Naive B cell (primary cell): Measurements from ENCODE around the gene CDC7. TPM values are rescaled to one million over a fixed set of nuclear protein-coding genes. Genes with fewer than 3 reads are reported as not detected.
A peak's percentile ranks its signal among the peaks of the same experiment; 100 is the strongest.

ENCODE experiments used
- ATAC-seq, 2 donors: fragments of 150-1000 bp; cut with Tn5 transposase; 2 replicates each; pipeline ENCODE4 v1.10.0; 2021; ENCODE audit warnings: low read depth in 2 of 2, mild to moderate bottlenecking in 2 of 2, moderate library complexity in 2 of 2
- DNase-seq: peaks from one replicate; pipeline ENCODE4 v3.0.0; 2022
- H3K27ac Mint-ChIP-seq, 6 donors: one replicate each; pipeline ENCODE4 v1.8.0; 2020 to 2022; ENCODE audit warnings: mild to moderate bottlenecking in 6 of 6, mixed read lengths in 6 of 6, moderate library complexity in 5 of 6, inconsistent platforms in 2 of 6
- H3K27me3 Mint-ChIP-seq, 3 donors: one replicate each; pipeline ENCODE4 v1.8.0; 2021 to 2022; ENCODE audit warnings: mixed read lengths in 3 of 3, mild to moderate bottlenecking in 1 of 3
- H3K36me3 Mint-ChIP-seq, 2 donors: one replicate each; pipeline ENCODE4 v1.8.0; 2020 to 2022; ENCODE audit warnings: mixed read lengths in 2 of 2, inconsistent platforms in 1 of 2, mild to moderate bottlenecking in 1 of 2
- H3K4me1 Mint-ChIP-seq, 3 donors: one replicate each; pipeline ENCODE4 v1.8.0; 2020 to 2022; ENCODE audit warnings: mixed read lengths in 3 of 3, inconsistent platforms in 1 of 3, mild to moderate bottlenecking in 1 of 3, moderate library complexity in 1 of 3
- H3K4me3 Mint-ChIP-seq, 8 donors: one replicate each; pipeline ENCODE4 v1.8.0; 2020 to 2022; ENCODE audit warnings: mild to moderate bottlenecking in 8 of 8, mixed read lengths in 8 of 8, moderate library complexity in 8 of 8, inconsistent platforms in 2 of 8
- H3K9me3 Mint-ChIP-seq, 7 donors: one replicate each; pipeline ENCODE4 v1.8.0; 2020 to 2022; ENCODE audit warnings: mixed read lengths in 7 of 7, mild to moderate bottlenecking in 5 of 7, inconsistent platforms in 2 of 7, moderate library complexity in 1 of 7
- polyA plus RNA-seq, 6 donors: library from polyadenylated mRNA; unstranded; fragments of 300-500 nt; fragmentation: Illumina TruSeq; gene quantifications; one replicate each; pipeline ENCODE4 v1.2.3, GENCODE V29; 2021; ENCODE audit warnings: low read depth in 6 of 6

Gene CDC7
- polyA plus RNA-seq, 6 donors from 2014 or later, result 0.96 to 5.3 (median 2.9) TPM

DNA sequence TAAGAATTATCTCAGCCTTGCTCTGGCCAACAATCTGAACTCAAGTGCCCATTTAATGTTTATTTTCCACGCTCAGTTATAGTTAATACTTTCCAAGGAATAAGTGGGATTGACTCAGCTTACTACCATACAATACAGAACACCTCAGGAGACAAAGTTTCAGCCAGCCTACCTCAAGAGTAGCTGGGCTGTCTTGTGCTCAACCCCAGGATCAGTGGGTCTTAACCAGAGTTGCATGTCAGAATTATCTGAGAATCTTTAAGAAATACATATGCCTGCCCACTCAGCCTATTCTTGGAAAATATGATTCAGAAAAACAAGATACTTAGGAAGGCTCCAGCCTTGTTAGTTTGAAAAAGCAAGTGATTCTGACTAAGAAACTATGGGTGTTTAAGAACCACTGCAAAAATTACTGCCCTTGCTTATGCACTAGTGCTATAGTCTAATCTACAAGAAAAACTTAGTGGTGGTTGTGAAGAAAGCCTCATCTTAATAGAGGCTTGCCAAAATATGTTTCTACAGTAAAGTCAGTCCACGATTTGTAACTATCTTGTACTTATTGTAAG lies 20.4 kb downstream of the CDC7 start:
- H3K27me3 Mint-ChIP-seq, result no peaks in the 10 kb centered on the region
- H3K27ac Mint-ChIP-seq, result no peak overlapping the region
- H3K4me1 Mint-ChIP-seq, result no peaks in the 10 kb centered on the region
- ATAC-seq, result no peak
- H3K4me3 Mint-ChIP-seq, result no peak overlapping the region
- no peaks in the 10 kb centered on the region for H3K9me3 Mint-ChIP-seq
- DNase-seq, result no peak
- H3K36me3 Mint-ChIP-seq, result peaks cover 12% of the 10 kb centered on the region in 2 donors

GRCh38 chr1:91523482-91523881 lies 22.8 kb downstream of the CDC7 start:
- Mint-ChIP-seq H3K4me1 (no peaks in the 10 kb centered on the region), H3K27me3 (no peaks in the 10 kb centered on the region), H3K27ac (no peak overlapping the region), H3K9me3 (no peaks in the 10 kb centered on the region), H3K36me3 (peaks cover 0 to under 1% of the 10 kb centered on the region in 2 donors), H3K4me3 (no peak overlapping the region)
- no peak for ATAC-seq
- no peak for DNase-seq

DNA sequence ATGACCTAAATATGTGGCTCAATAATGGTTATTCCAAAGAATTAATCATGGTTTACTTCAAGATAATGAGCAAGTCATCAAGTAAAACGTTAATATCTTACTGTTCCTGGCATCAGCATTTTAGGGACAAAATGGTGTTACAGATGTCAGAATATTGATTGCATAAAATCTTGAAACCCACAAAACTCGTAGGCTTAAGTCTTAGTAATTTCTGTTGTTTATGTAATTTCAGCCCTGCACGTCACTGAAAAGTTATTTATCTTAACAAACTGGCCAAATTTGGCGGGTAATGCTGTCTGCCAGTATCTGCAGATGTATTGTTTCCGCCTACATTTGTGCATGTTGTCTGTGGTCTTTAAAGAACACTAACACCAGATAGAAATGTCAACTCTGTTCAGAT lies 25.8 kb downstream of the CDC7 start:
- ATAC-seq, result no peak
- no peak overlapping the region for H3K4me3 Mint-ChIP-seq
- no peak for DNase-seq
- H3K4me1 Mint-ChIP-seq, result no peaks in the 10 kb centered on the region
- no peaks in the 10 kb centered on the region for H3K9me3 Mint-ChIP-seq
- no peak overlapping the region for H3K27ac Mint-ChIP-seq
- H3K36me3 Mint-ChIP-seq, result no peaks in the 10 kb centered on the region
- H3K27me3 Mint-ChIP-seq, result no peaks in the 10 kb centered on the region

DNA sequence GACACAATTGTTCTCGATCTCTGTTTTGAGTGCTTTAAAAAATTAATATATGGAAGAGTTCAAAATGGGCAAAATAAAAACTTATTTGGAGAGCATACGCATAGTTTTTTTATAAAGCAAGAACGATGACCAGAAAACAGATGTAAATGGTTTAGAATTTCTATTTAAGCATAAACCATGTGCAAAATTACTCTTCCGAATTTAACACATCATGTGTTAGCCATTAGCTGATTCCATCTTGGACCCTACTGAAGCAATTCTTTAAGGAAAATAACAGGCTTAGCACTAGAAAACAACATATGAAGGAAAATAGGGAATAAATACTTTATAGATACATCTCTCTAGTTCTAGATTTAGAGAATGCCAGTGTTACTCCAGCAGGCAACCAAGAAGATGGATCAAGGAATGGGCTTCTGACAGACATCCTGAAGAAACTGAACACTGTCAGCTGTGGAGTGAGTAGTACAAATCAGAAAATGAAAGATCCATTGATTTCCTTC lies 26.7 kb downstream of the CDC7 start:
- Mint-ChIP-seq H3K4me1 (peaks cover 0 to 2% (median 0%) of the 10 kb centered on the region in 3 donors), H3K27ac (no peak overlapping the region), H3K36me3 (no peaks in the 10 kb centered on the region), H3K27me3 (no peaks in the 10 kb centered on the region), H3K4me3 (no peak overlapping the region), H3K9me3 (no peaks in the 10 kb centered on the region)
- DNase-seq (no peak), ATAC-seq (no peak)

DNA sequence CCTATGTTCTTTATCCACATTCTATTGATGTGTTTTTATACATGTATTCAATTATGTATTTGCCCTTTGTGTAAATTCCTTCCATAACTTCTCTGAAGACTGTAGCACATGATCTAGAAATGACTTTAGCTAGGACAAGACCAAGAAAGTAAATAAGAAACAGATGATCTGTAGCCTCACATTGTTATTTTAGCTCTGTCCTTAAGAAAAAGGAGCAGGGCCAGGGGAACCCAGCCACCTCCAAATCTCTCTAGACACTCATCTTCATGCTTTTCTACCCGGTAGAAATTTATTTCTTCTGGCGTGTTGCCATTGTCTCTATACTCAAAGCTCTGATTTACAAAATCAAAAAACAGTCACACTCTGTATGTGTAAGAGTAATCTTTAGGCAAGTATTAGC lies 27.1 kb downstream of the CDC7 start:
- no peaks in the 10 kb centered on the region for H3K36me3 Mint-ChIP-seq
- H3K27me3 Mint-ChIP-seq, result no peaks in the 10 kb centered on the region
- ATAC-seq (no peak), DNase-seq (no peak)
- H3K4me1 Mint-ChIP-seq, result peaks cover 0 to 3% (median 0%) of the 10 kb centered on the region in 3 donors
- H3K9me3 Mint-ChIP-seq, result no peaks in the 10 kb centered on the region
- no peak overlapping the region for H3K27ac Mint-ChIP-seq
- H3K4me3 Mint-ChIP-seq, result no peak overlapping the region

GRCh38 chr1:91529856-91530255 lies 29.2 kb downstream of the CDC7 start:
- no peaks in the 10 kb centered on the region for H3K36me3 Mint-ChIP-seq
- no peak overlapping the region for H3K27ac Mint-ChIP-seq
- H3K27me3 Mint-ChIP-seq, result no peaks in the 10 kb centered on the region
- peaks cover 0 to 3% (median 0%) of the 10 kb centered on the region in 3 donors for H3K4me1 Mint-ChIP-seq
- DNase-seq (no peak), ATAC-seq (no peak)
- H3K9me3 Mint-ChIP-seq, result no peaks in the 10 kb centered on the region
- no peak overlapping the region for H3K4me3 Mint-ChIP-seq

DNA sequence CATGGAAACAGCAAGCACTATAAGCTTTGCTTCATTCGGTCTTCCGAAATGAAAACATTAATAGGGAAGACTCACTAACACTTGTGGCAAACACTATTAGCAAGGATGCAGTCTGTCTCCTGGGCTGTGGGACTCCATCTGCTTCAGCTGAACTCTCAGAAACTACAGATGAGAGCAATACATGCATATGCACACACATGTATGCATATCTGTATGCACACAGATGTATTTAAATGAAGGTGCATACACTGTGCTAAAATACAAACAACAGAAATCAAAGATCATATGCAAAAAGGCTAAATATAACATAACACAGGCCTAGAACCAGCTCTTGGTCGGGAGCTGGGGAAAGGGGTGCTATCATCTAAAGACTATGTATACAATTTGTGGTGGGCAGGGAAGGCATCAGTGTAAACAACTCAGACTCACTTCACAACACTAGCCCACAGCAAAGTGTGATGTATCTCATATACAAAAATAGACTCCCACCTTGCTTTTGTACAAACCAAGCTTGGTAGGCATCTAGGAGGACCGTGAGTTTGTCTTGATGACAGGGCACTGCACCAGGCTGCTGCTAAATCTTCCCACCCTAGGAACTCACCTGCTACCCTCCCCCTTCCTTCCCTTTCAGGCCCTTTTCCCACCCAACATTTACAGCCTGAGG lies 32.8 kb downstream of the CDC7 start:
- Mint-ChIP-seq H3K4me1 (peaks cover 0 to 3% (median 0%) of the 10 kb centered on the region in 3 donors), H3K4me3 (no peak overlapping the region), H3K36me3 (no peaks in the 10 kb centered on the region), H3K9me3 (no peaks in the 10 kb centered on the region), H3K27me3 (no peaks in the 10 kb centered on the region), H3K27ac (no peak overlapping the region)
- no peak for ATAC-seq
- no peak for DNase-seq

GRCh38 chr1:91535441-91535840 lies 34.8 kb downstream of the CDC7 start:
- Mint-ChIP-seq H3K36me3 (no peaks in the 10 kb centered on the region), H3K27ac (no peak overlapping the region), H3K4me1 (peaks cover 0 to 3% (median 0%) of the 10 kb centered on the region in 3 donors), H3K27me3 (no peaks in the 10 kb centered on the region), H3K4me3 (no peak overlapping the region), H3K9me3 (no peaks in the 10 kb centered on the region)
- ATAC-seq (no peak), DNase-seq (no peak)

DNA sequence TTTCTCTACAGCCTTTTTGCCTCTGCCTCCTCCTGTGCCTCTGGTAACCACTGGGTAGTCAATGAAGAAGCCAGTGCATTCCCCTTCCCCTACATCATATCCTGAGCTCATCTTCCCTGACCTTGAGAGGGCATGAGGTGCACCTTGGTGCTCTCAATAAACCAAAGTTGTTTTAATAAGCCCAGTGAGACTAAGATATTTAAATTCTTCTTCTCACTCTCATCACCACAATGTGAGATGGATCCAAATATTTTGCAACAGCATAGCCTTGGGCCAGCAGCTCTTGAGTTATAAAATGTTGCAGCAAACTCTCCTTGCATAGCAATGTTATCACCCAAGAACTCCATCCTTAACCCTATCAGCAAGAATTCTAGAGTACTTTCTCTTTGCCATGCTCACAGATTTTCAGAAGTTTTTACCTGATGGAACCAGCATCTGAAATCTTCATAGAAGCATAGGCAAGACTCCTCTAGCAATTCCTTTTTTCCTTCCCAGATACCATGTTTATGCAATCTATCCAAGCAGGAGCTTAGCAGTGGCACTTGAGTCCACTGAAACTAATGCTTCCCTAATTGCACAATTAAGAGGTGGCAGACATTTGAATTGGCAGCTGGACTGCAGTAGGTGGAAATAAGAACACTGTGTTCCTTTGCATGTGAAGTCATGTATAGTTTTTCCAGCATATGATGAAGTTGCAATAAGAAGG lies 36.8 kb downstream of the CDC7 start:
- Mint-ChIP-seq H3K9me3 (no peaks in the 10 kb centered on the region), H3K27ac (peak overlapping the region in 3 of 6 donors; percentile 19 to 23 (median 21)), H3K27me3 (no peaks in the 10 kb centered on the region), H3K4me1 (peaks cover 0 to under 1% (median 0%) of the 10 kb centered on the region in 3 donors), H3K36me3 (no peaks in the 10 kb centered on the region), H3K4me3 (no peak overlapping the region)
- no peak for DNase-seq
- ATAC-seq, result no peak

DNA sequence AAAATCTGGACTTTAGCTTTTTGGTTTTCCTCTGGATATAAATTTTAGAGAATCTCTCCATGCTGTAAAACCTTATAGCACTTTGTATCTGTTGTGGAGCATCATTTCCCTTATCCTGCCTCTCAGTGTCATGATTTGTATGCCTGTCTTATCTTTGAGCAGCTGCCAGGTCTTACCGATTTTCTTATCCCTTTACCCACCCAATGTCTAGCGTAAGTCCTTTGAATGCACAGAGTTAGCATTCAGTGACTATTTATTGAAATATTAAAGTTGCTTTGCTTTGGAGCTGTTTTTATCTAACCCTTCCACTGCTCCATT lies 37.3 kb downstream of the CDC7 start:
- H3K27me3 Mint-ChIP-seq, result no peaks in the 10 kb centered on the region
- no peak for ATAC-seq

DNA sequence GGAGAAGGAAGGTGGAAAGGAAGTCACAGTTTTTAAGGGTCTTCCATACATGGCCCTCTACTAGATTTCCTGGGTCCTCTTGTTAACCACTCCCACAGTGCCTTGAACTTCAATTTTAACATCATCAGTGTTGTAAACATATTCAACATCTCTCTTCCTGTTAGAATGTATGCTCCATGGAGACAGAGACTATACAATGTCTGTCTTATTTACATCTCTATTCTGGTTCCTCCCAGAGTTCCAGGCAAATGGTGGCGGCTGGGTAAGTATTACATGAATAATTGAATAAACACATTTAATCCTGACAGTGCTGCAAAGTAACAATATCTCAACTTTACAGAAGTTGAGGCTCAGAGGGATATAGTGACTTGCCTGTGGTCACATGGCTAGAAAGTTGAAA lies 40.3 kb downstream of the CDC7 start:
- Mint-ChIP-seq H3K9me3 (no peaks in the 10 kb centered on the region), H3K27ac (peak overlapping the region in 2 of 6 donors; percentile 10 to 25), H3K4me3 (no peak overlapping the region), H3K36me3 (no peaks in the 10 kb centered on the region), H3K4me1 (no peaks in the 10 kb centered on the region), H3K27me3 (peaks cover 0 to 9% (median 4%) of the 10 kb centered on the region in 3 donors)
- DNase-seq (no peak), ATAC-seq (no peak)

More for the DNA sequence above, 37.3 kb downstream of the CDC7 start:
- DNase-seq, result no peak
- no peaks in the 10 kb centered on the region for H3K4me1 Mint-ChIP-seq
- H3K4me3 Mint-ChIP-seq, result no peak overlapping the region
- H3K9me3 Mint-ChIP-seq, result no peaks in the 10 kb centered on the region
- no peaks in the 10 kb centered on the region for H3K36me3 Mint-ChIP-seq
- H3K27ac Mint-ChIP-seq, result no peak overlapping the region

DNA sequence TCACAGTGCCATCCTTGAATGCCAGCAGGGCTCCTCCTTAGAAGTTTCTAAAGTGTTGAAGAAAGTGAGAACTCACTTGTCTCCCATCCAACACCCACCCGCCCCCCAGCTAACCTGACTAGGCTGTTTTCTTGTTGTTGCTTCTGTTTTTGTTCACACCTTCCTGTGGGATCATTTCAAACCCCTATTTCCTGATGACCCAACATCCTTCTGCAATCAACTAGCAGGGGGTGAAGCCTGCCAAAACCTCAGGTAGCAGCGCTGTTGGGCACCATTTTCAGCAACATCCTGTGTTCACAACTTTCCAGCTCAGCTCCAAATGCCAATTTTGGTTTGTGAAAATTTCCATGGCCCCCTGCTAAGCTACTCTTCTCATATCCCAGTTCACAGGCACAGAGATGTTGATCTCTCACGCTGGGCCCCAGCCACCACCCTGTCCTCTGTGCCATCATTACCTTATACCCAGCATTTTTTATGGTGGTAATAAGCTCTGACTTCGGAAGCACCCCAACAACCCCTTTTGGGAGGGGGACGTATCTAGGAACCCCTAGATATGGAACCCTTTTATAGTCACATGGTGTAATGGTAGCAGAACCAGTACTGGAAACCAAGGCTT lies 41.4 kb downstream of the CDC7 start:
- Mint-ChIP-seq H3K4me3 (no peak overlapping the region), H3K9me3 (no peaks in the 10 kb centered on the region), H3K27ac (no peak overlapping the region), H3K27me3 (peaks cover 0 to 11% (median 4%) of the 10 kb centered on the region in 3 donors), H3K4me1 (no peaks in the 10 kb centered on the region), H3K36me3 (no peaks in the 10 kb centered on the region)
- no peak for DNase-seq
- no peak for ATAC-seq

DNA sequence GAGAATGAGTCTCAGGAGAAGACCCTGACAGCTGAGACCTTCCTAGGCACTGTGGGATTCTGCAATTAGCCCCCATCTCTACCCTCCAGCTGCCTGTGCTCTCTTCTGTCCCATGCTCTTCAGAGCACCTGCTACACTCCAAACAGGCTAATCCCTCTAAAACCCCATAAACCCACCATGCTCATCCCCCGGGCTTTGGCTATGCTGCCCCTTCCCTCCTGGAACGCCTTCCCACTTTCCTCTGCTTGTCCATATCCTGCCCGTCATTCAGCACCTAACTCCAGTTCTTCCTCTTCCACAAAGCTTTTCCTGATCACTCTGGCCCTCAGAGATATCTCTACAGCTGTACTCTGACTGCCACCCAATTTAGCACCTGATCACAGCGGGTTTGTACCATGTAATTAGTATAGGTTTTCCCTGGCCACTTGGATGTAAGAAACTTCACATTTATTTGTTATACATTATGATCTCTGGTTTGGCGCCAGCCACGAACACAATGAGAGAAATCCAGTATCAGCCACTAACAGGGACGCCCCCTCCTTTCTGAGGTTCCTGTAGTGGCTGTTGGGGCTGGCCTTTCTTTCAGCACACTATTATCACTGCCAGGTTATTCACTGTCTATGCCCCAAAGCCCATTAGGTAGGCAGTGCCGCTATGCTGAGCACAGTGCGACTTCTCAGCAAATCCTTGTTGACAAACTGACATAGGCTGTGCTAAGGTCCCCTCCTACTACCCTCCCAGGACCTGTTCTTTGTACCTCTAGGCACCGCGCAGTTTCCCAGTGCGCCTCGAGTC lies 45.1 kb downstream of the CDC7 start:
- ATAC-seq (no peak), DNase-seq (no peak)
- Mint-ChIP-seq H3K36me3 (no peaks in the 10 kb centered on the region), H3K4me1 (peaks cover 12 to 15% (median 14%) of the 10 kb centered on the region in 3 donors), H3K9me3 (peaks cover 0 to 4% (median 0%) of the 10 kb centered on the region in 7 donors), H3K27ac (peak overlapping the region in 1 of 6 donors; percentile 54), H3K4me3 (no peak overlapping the region), H3K27me3 (peaks cover 5 to 25% (median 10%) of the 10 kb centered on the region in 3 donors)
